HCT116 (cell line): ENCODE results near the gene BSN. TPM values are rescaled to one million over a fixed set of nuclear protein-coding genes. Genes with fewer than 3 reads are reported as not detected.

Source experiments
- ATAC-seq: fragments of 200-7000 bp; cut with Tn5 transposase; 2 replicates; pipeline ENCODE4 v1.9.1; 2020; ENCODE audit warnings: mild to moderate bottlenecking, moderate library complexity
- BruUV-seq: library from RNA; stranded (reverse); fragments of 400-500 nt; replicated peaks from 2 replicates; lab custom pipeline; 2021; lab: Mats Ljungman, UMichigan
- CTCF ChIA-PET: fragments of 300-600 bp; sonication (Branson Sonifier 250); formaldehyde crosslinking; loops from one replicate; lab custom pipeline; 2021; ENCODE audit warnings: antibody characterized with exemption; lab: Charles Lee
- POLR2A ChIA-PET: fragments of 300-600, 350-600 bp; sonication (Branson Sonifier 250); formaldehyde crosslinking; loops from one replicate; lab custom pipeline; 2021; ENCODE audit warnings: antibody characterized with exemption; lab: Charles Lee
- RAD21 ChIA-PET, 2 experiments: fragments of 300-600 bp; sonication (Branson Sonifier 250); formaldehyde crosslinking; loops; one replicate each; lab custom pipeline; 2023; ENCODE audit warnings: low total read pairs in 2 of 2; ENCODE audit not compliant: uncharacterized antibody in 2 of 2, unreplicated experiment in 2 of 2, low non-redundant PET in 1 of 2; lab: Charles Lee
- DNase-seq: peaks from one replicate; pipeline ENCODE4 v3.0.0-alpha.2; 2010; ENCODE audit warnings: low read depth, low spot score
- H2AFZ ChIP-seq: fragments of 200-600 bp; shearing (Covaris generic), sonication (generic); 2 replicates; pipeline ENCODE4 v1.6.1; 2017; ENCODE audit warnings: low read depth, mixed run types, mixed read lengths, antibody characterized with exemption, low read length; ENCODE audit not compliant: poor library complexity, severe bottlenecking
- H3K27ac ChIP-seq: 2 replicates; pipeline ENCODE4 v1.5.1; 2012; ENCODE audit warnings: low read depth, low read length
- H3K27me3 ChIP-seq: fragments of 200-600 bp; sonication (generic); 2 replicates; pipeline ENCODE4 v1.6.1; 2016; ENCODE audit warnings: mixed run types, low read length, mixed read lengths; ENCODE audit not compliant: insufficient read depth
- H3K36me3 ChIP-seq, 2 experiments: fragments of 200-500 bp in 1 of 2; fragments of 200-600 bp in 1 of 2; sonication (Bioruptor generic) in 1 of 2; sonication (generic) in 1 of 2; 2 replicates each; pipeline versions ENCODE4 v1.5.1 to v1.6.1; 2014 to 2016; ENCODE audit warnings: low read length in 2 of 2, inconsistent platforms in 1 of 2, mixed read lengths in 1 of 2, mixed run types in 1 of 2; ENCODE audit not compliant: insufficient read depth in 2 of 2, control insufficient read depth in 1 of 2
- H3K4me1 ChIP-seq, 2 experiments: fragments of 200-600 bp in 1 of 2; sonication (generic) in 1 of 2; 2 replicates each; pipeline versions ENCODE4 v1.5.1 to v1.6.1; 2012 to 2017; ENCODE audit warnings: low read length in 2 of 2, inconsistent platforms in 1 of 2, mild to moderate bottlenecking in 1 of 2, mixed read lengths in 1 of 2, mixed run types in 1 of 2, moderate library complexity in 1 of 2; ENCODE audit not compliant: insufficient read depth in 2 of 2, control insufficient read depth in 1 of 2
- H3K4me2 ChIP-seq: fragments of 200-600 bp; sonication (generic); 2 replicates; pipeline ENCODE4 v1.6.1; 2017; ENCODE audit warnings: mixed run types, low read length, mixed read lengths
- H3K4me3 ChIP-seq, 2 experiments: fragments of 200-600 bp in 1 of 2; sonication (generic) in 1 of 2; replicated peaks in 1 of 2; 2 replicates each; pipeline ENCODE4 v1.5.1; 2011 to 2016; ENCODE audit warnings: low read length in 2 of 2, control low read depth in 1 of 2, low read depth in 1 of 2, mild to moderate bottlenecking in 1 of 2, mixed read lengths in 1 of 2, mixed run types in 1 of 2
- H3K79me2 ChIP-seq: fragments of 200-600 bp; sonication (generic); 2 replicates; pipeline ENCODE4 v1.6.1; 2017; ENCODE audit warnings: mild to moderate bottlenecking, mixed run types, low read length, moderate library complexity, mixed read lengths; ENCODE audit not compliant: insufficient read depth
- H3K9ac ChIP-seq: fragments of 200-600 bp; sonication (generic); 2 replicates; pipeline ENCODE4 v1.6.1; 2016; ENCODE audit warnings: low read length, mixed read lengths
- H3K9me2 ChIP-seq: fragments of 200-600 bp; sonication (generic), shearing (Covaris generic); 2 replicates; pipeline ENCODE4 v1.6.1; 2017; ENCODE audit warnings: mixed run types, mild to moderate bottlenecking, moderate library complexity; ENCODE audit not compliant: insufficient read depth
- H3K9me3 ChIP-seq, 2 experiments: fragments of 200-500 bp in 1 of 2; fragments of 200-600 bp in 1 of 2; sonication (Bioruptor generic) in 1 of 2; sonication (generic) in 1 of 2; 2 replicates each; pipeline ENCODE4 v1.6.1; 2014 to 2017; ENCODE audit warnings: low read length in 2 of 2, mixed read lengths in 2 of 2, inconsistent platforms in 1 of 2, low read depth in 1 of 2, mild to moderate bottlenecking in 1 of 2, mixed run types in 1 of 2, moderate library complexity in 1 of 2; ENCODE audit not compliant: control insufficient read depth in 1 of 2, insufficient read depth in 1 of 2
- H4K20me1 ChIP-seq: fragments of 200-600 bp; sonication (generic), shearing (Covaris generic); 2 replicates; pipeline ENCODE4 v1.6.1; 2017; ENCODE audit warnings: mixed run types, mild to moderate bottlenecking, moderate library complexity; ENCODE audit not compliant: insufficient read depth
- EZH2phosphoT487 ChIP-seq: fragments of 200-600 bp; IDR thresholded peaks from 2 replicates; pipeline ENCODE4 v1.6.1; 2018; ENCODE audit warnings: antibody characterized with exemption, borderline replicate concordance
- POLR2A ChIP-seq: IDR thresholded peaks from 2 replicates; pipeline ENCODE4 v1.7.0; 2011; ENCODE audit warnings: borderline replicate concordance; ENCODE audit not compliant: insufficient read depth, insufficient read length; ENCODE audit errors: extremely low read depth
- POLR2AphosphoS5 ChIP-seq: IDR thresholded peaks from 2 replicates; pipeline ENCODE4 v1.6.1; 2011; ENCODE audit warnings: mild to moderate bottlenecking, low read depth, low read length, moderate library complexity
- RAD21 ChIP-seq: IDR thresholded peaks from 2 replicates; pipeline ENCODE4 v1.6.1; 2012; ENCODE audit warnings: low read depth, mild to moderate bottlenecking
- SRF ChIP-seq: IDR thresholded peaks from 2 replicates; pipeline ENCODE4 v1.6.1; 2012; ENCODE audit warnings: low read depth
- ZFX ChIP-seq: fragments of 450-650 bp; IDR thresholded peaks from 2 replicates; pipeline ENCODE4 v1.6.1; 2017
- intact Hi-C: fragments of 100-400 bp; cut with micrococcal nuclease; formaldehyde crosslinking; loops from 2 replicates; pipeline ENCODE4 v1.10.0; 2022
- total RNA-seq: library from RNA; stranded (reverse); gene quantifications from one replicate; pipeline ENCODE4 v1.2.1, GENCODE V29; 2021; ENCODE audit not compliant: unreplicated experiment
- TF ChIP-seq, protein P1 (sequence below), 3 experiments: fragments of 200-600 bp in 1 of 3; sonication (generic) in 1 of 3; IDR thresholded peaks in 2 of 3; conservative IDR thresholded peaks in 1 of 3; 2 replicates each; pipeline ENCODE4 v1.5.1; 2012 to 2017; ENCODE audit warnings: low read depth in 2 of 3, low read length in 2 of 3, antibody characterized with exemption in 1 of 3, borderline replicate concordance in 1 of 3, control low read depth in 1 of 3, mild to moderate bottlenecking in 1 of 3, mixed read lengths in 1 of 3, mixed run types in 1 of 3, moderate library complexity in 1 of 3; ENCODE audit not compliant: insufficient read depth in 1 of 3
- TF ChIP-seq, protein P2 (sequence below): IDR thresholded peaks from 2 replicates; pipeline ENCODE4 v1.6.1; 2011; ENCODE audit warnings: mild to moderate bottlenecking, low read length, moderate library complexity; ENCODE audit not compliant: insufficient replicate concordance; ENCODE audit errors: extremely low read depth

BSN gene
- total RNA-seq, 1 experiment from 2014 or later = 1.5 TPM

DNA sequence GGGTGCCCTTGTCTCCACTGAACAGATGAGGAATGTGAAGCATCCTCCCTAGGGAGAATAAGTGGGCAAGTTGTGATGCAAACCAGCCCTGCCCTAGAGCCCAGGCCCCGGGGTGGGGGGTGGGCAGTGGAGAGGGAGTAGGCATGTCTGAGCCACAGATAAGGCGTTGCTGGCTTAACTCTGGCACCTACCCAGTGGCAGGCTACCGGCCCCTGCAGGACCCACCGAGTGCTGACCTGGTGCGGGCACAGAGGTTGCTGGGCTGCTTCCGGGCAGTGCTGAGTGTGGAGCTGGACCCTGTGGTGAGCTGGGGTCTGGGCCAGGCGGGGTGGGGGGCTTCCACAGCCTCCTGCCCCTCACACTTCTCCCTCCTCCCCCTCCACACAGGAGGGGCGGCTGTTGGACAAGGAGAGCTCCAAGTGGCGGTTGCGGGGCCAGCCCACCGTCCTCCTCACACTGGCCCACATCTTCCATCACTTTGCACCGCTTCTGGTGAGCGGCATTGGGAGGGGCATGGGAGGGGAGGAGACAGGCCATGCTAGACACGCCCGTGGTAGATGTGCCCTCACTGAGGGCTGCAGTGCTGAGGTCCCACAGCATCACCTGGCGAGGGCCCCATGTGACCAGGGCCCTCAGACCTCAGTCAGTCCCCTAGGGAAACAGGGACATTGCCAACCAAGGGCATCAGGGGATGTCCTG is 145.2 kb downstream of the BSN start:
- H3K27me3 ChIP-seq = no peaks in the 10 kb centered on the region
- H3K4me1 ChIP-seq = no peaks in the 10 kb centered on the region
- TF ChIP-seq, protein P1, sequence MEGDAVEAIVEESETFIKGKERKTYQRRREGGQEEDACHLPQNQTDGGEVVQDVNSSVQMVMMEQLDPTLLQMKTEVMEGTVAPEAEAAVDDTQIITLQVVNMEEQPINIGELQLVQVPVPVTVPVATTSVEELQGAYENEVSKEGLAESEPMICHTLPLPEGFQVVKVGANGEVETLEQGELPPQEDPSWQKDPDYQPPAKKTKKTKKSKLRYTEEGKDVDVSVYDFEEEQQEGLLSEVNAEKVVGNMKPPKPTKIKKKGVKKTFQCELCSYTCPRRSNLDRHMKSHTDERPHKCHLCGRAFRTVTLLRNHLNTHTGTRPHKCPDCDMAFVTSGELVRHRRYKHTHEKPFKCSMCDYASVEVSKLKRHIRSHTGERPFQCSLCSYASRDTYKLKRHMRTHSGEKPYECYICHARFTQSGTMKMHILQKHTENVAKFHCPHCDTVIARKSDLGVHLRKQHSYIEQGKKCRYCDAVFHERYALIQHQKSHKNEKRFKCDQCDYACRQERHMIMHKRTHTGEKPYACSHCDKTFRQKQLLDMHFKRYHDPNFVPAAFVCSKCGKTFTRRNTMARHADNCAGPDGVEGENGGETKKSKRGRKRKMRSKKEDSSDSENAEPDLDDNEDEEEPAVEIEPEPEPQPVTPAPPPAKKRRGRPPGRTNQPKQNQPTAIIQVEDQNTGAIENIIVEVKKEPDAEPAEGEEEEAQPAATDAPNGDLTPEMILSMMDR (IDR thresholded peaks at IDR 0.05 in 2 of 3, conservative IDR thresholded peaks at IDR 0.05 in 1 of 3; ENCODE audit: borderline replicate concordance in 1 of 3, insufficient read depth in 1 of 3, low read depth in 2 of 3, low read length in 2 of 3) = no peak
- TF ChIP-seq, protein P2, sequence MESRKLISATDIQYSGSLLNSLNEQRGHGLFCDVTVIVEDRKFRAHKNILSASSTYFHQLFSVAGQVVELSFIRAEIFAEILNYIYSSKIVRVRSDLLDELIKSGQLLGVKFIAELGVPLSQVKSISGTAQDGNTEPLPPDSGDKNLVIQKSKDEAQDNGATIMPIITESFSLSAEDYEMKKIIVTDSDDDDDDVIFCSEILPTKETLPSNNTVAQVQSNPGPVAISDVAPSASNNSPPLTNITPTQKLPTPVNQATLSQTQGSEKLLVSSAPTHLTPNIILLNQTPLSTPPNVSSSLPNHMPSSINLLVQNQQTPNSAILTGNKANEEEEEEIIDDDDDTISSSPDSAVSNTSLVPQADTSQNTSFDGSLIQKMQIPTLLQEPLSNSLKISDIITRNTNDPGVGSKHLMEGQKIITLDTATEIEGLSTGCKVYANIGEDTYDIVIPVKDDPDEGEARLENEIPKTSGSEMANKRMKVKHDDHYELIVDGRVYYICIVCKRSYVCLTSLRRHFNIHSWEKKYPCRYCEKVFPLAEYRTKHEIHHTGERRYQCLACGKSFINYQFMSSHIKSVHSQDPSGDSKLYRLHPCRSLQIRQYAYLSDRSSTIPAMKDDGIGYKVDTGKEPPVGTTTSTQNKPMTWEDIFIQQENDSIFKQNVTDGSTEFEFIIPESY = no peak
- no peak for TF ChIP-seq SRF
- TF ChIP-seq RAD21 = no peak
- no peak for TF ChIP-seq ZFX
- TF ChIP-seq POLR2AphosphoS5 = no peak
- TF ChIP-seq POLR2A = no peak
- no peak for TF ChIP-seq EZH2phosphoT487
- no peak for ATAC-seq
- H3K79me2 ChIP-seq = peaks cover 2% of the 10 kb centered on the region; the same call in 1 of the 2 replicates
- no peak overlapping the region for H3K4me3 ChIP-seq
- H3K9me3 ChIP-seq = no peaks in the 10 kb centered on the region
- POLR2A ChIA-PET = no interaction called here
- H4K20me1 ChIP-seq = no peaks in the 10 kb centered on the region
- peaks cover 0 to 7% of the 10 kb centered on the region in 2 experiments; a peak in 1 of 4 replicates for H3K36me3 ChIP-seq
- CTCF ChIA-PET = interaction anchor here (2.8 kb wide), 1 partner anchor 160 kb away, joined by 25 read pairs; no protein-coding TSS in a partner anchor
- RAD21 ChIA-PET = no interaction called here
- no peaks in the 10 kb centered on the region for H3K9me2 ChIP-seq
- no TSS peak for BruUV-seq
- no peak overlapping the region for H2AFZ ChIP-seq
- no peak overlapping the region for H3K27ac ChIP-seq
- H3K9ac ChIP-seq = no peak overlapping the region
- intact Hi-C loops = no loop called here
- no peak overlapping the region for H3K4me2 ChIP-seq
- DNase-seq = no peak
